ENCODE results near the gene BAHCC1. TPM values are rescaled to one million over a fixed set of nuclear protein-coding genes. Genes with fewer than 3 reads are reported as not detected.
A peak's percentile ranks its signal among the peaks of the same experiment; 100 is the strongest.

BAHCC1 gene
- total RNA-seq, 1 experiment from 2014 or later: 33.7 TPM

DNA sequence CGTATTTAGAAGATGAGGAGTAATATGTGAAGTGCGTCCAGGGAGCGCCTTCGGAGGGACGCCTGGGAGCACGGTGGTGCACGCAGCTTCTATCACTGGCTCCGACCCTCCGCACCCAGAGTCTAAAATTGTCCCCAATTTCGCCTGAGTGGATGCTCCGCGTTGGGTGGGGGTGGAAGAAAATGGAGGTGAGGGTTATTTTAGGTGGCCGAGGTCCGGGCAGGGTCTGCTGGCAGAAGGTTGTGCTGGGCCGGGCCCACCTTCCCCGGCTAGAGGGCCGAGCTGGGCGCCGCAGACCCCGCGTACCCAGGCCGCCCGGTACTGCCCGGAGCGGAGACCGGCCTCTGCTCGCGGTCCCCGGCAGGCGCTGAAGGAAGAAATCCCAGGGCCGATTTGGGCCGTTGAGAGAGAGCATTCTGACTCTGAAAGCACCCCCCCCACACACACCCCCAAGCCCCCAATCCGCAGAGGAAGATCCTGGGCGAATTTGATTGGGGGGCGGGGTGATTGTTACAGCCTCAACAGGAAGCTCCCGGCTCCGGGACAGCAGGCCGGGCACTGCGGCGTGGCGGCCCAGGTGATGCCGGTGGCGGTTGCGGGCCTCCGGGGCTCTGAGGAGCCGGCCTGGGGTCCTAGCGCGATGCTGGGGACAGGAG lies 3.0 kb downstream of the BAHCC1 start:
- BruUV-seq (replicated peaks): no TSS peak
- Histone ChIP-seq H3K4me1 (replicated peaks; ENCODE audit: insufficient read depth) (peaks cover 14% of the 10 kb centered on the region), H3K27ac (peak overlapping the region; percentile 73), H3K4me3 (peak overlapping the region; percentile 78), H3K79me2 (ENCODE audit: low read depth) (peaks cover 65% of the 10 kb centered on the region), H2AFZ (peak overlapping the region; percentile 64), H3F3A (ENCODE audit: insufficient read depth, low read depth) (no peaks in the 10 kb centered on the region), H3K4me2 (peak overlapping the region; percentile 96), H4K20me1 (ENCODE audit: insufficient read depth) (no peaks in the 10 kb centered on the region), H3K9me3 (ENCODE audit: insufficient read depth, low read depth) (no peaks in the 10 kb centered on the region), H3K36me3 (ENCODE audit: low read depth) (no peaks in the 10 kb centered on the region), H3K9me2 (ENCODE audit: insufficient read depth) (no peaks in the 10 kb centered on the region), H3K27me3 (ENCODE audit: insufficient read depth, low read depth) (no peaks in the 10 kb centered on the region)
- intact Hi-C loops (cut with micrococcal nuclease; ENCODE audit: unreplicated experiment): loop anchor here (5.0 to 10.0 kb wide), 2 partner anchors 146 to 166 kb away; no protein-coding TSS in a partner anchor
- ChIA-PET POLR2A (ENCODE audit: unreplicated experiment) (interaction anchor here (0.6 kb wide), 1 partner anchor 53 kb away, joined by 6 read pairs; no protein-coding TSS in a partner anchor), CTCF (interaction anchor here (0.7 to 1.5 kb wide), 2 partner anchors 86 to 304 kb away, joined by 3 to 4 read pairs; no protein-coding TSS in a partner anchor)
- DNase-seq: peak in 1 of 2 experiments; percentile 51
- no peak for TF ChIP-seq EZH2 (IDR thresholded peaks at IDR 0.05; ENCODE audit: low read depth)
- TF ChIP-seq, protein P1, sequence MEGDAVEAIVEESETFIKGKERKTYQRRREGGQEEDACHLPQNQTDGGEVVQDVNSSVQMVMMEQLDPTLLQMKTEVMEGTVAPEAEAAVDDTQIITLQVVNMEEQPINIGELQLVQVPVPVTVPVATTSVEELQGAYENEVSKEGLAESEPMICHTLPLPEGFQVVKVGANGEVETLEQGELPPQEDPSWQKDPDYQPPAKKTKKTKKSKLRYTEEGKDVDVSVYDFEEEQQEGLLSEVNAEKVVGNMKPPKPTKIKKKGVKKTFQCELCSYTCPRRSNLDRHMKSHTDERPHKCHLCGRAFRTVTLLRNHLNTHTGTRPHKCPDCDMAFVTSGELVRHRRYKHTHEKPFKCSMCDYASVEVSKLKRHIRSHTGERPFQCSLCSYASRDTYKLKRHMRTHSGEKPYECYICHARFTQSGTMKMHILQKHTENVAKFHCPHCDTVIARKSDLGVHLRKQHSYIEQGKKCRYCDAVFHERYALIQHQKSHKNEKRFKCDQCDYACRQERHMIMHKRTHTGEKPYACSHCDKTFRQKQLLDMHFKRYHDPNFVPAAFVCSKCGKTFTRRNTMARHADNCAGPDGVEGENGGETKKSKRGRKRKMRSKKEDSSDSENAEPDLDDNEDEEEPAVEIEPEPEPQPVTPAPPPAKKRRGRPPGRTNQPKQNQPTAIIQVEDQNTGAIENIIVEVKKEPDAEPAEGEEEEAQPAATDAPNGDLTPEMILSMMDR (conservative IDR thresholded peaks at IDR 0.05): no peak

DNA sequence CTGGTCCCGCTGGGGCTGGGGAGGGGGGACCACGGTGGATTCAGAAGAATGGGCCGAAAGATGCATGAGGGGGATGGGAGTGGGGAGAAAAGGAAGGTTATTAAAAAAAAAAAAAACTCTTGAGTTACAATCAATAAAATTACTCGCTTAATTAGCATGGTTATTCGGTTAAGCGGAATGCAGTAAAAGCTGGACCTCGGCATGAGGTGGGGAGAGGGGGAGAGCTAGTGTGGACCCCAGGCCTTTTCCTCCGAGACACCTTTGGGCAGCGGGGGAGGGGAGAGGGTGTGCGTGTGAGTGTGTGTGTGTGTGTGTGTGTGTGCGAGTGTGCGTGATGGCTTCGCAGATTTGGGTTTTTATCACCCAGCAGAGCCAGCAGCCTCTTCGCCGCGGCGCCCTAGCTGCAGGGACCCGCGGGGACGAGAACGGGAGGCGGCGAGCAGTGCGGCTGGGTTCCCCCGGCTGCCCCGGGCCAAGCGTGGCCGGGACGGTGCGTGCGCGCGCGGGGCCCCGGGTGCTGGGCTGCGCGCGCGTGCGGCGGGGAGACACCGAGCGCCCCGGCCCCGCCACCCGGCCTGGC lies 3.7 kb downstream of the BAHCC1 start:
- Histone ChIP-seq H3K4me2 (peak overlapping the region; percentile 96), H3K4me1 (replicated peaks; ENCODE audit: insufficient read depth) (peaks cover 14% of the 10 kb centered on the region), H3F3A (ENCODE audit: insufficient read depth, low read depth) (no peaks in the 10 kb centered on the region), H2AFZ (peak overlapping the region; percentile 64; the same call in 1 of the 2 replicates), H3K27ac (peak overlapping the region; percentile 73; the same call in 1 of the 2 replicates), H3K36me3 (ENCODE audit: low read depth) (no peaks in the 10 kb centered on the region), H3K9me2 (ENCODE audit: insufficient read depth) (no peaks in the 10 kb centered on the region), H3K27me3 (ENCODE audit: insufficient read depth, low read depth) (no peaks in the 10 kb centered on the region), H4K20me1 (ENCODE audit: insufficient read depth) (no peaks in the 10 kb centered on the region), H3K79me2 (ENCODE audit: low read depth) (peaks cover 65% of the 10 kb centered on the region), H3K4me3 (peak overlapping the region; percentile 78; the same call in 1 of the 2 replicates), H3K9me3 (ENCODE audit: insufficient read depth, low read depth) (no peaks in the 10 kb centered on the region)
- TF ChIP-seq, protein P1 (conservative IDR thresholded peaks at IDR 0.05): no peak
- TF ChIP-seq EZH2 (IDR thresholded peaks at IDR 0.05; ENCODE audit: low read depth): no peak
- no peak for DNase-seq
- POLR2A ChIA-PET (ENCODE audit: unreplicated experiment): interaction anchor here (0.6 kb wide), 1 partner anchor 53 kb away, joined by 6 read pairs; no protein-coding TSS in a partner anchor
- CTCF ChIA-PET: interaction anchor here (0.7 to 1.5 kb wide), 2 partner anchors 86 to 304 kb away, joined by 3 to 4 read pairs; no protein-coding TSS in a partner anchor
- BruUV-seq (replicated peaks): no TSS peak
- intact Hi-C loops (cut with micrococcal nuclease; ENCODE audit: unreplicated experiment): loop anchor here (5.0 to 10.0 kb wide), 2 partner anchors 147 to 166 kb away; no protein-coding TSS in a partner anchor

DNA sequence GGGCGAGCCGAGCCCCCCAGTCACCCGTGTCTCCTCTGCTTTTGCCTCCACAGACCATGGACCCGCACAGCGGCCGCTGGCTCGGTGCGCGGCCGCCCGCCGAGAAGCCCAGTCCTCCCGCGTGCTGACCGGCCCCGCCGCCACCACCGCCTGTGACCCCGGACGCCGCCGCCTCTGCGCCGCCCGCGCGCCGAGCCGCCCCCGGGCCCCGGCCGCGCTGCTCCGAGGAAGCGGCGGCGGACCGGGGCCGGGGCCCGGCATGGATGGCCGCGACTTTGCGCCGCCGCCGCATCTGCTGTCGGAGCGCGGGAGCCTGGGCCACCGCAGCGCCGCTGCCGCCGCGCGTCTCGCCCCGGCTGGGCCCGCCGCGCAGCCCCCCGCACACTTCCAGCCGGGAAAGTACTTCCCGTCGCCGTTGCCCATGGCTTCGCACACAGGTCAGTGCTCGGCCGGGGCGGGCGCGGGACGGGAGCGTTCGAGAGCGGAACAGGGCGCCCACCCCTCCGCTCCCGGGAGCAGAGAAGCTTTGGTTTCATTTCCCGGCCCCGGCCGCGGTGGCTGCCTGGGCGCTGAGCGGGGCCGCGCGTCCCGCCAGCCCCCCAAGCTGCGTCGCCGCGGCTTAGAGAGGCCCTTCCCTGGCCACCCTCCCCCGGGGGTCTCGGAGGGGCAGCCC lies 4.4 kb downstream of the BAHCC1 start:
- no peaks in the 10 kb centered on the region for H3K9me3 ChIP-seq (ENCODE audit: insufficient read depth, low read depth)
- peak overlapping the region; percentile 54 for H3K27ac ChIP-seq
- H3K36me3 ChIP-seq (ENCODE audit: low read depth): no peaks in the 10 kb centered on the region
- DNase-seq: no peak
- intact Hi-C loops (cut with micrococcal nuclease; ENCODE audit: unreplicated experiment): loop anchor here (1.0 to 10.0 kb wide), 3 partner anchors 22 to 165 kb away; no protein-coding TSS in a partner anchor
- no peaks in the 10 kb centered on the region for H3F3A ChIP-seq (ENCODE audit: insufficient read depth, low read depth)
- ChIA-PET POLR2A (ENCODE audit: unreplicated experiment) (no interaction called here), CTCF (no interaction called here)
- TF ChIP-seq EZH2 (IDR thresholded peaks at IDR 0.05; ENCODE audit: low read depth): no peak
- TF ChIP-seq, protein P1 (conservative IDR thresholded peaks at IDR 0.05): no peak
- no peaks in the 10 kb centered on the region for H3K9me2 ChIP-seq (ENCODE audit: insufficient read depth)
- peak overlapping the region; percentile 92 for H3K4me2 ChIP-seq
- H2AFZ ChIP-seq: peak overlapping the region; percentile 79
- peaks cover 65% of the 10 kb centered on the region for H3K79me2 ChIP-seq (ENCODE audit: low read depth)
- no peaks in the 10 kb centered on the region for H4K20me1 ChIP-seq (ENCODE audit: insufficient read depth)
- H3K4me3 ChIP-seq: peak overlapping the region; percentile 66
- H3K27me3 ChIP-seq (ENCODE audit: insufficient read depth, low read depth): no peaks in the 10 kb centered on the region
- BruUV-seq (replicated peaks): no TSS peak
- peaks cover 8% of the 10 kb centered on the region for H3K4me1 ChIP-seq (replicated peaks; ENCODE audit: insufficient read depth)
